Measurements from ENCODE around the gene DIDO1. TPM values are rescaled to one million over a fixed set of nuclear protein-coding genes. Genes with fewer than 3 reads are reported as not detected.

The DIDO1 gene
- total and polyA plus RNA-seq, 2 of the 4 experiments (the other 2 are of a cell fraction): 21.8 to 28.1 TPM

GRCh38 chr20:62874964-62875344 is 51.4 kb downstream of the DIDO1 start:
- no peak overlapping the region for H3K14ac ChIP-seq (replicated peaks; ENCODE audit: low read depth, low read length)
- no peak overlapping the region; a peak in 1 of 4 replicates for H4K8ac ChIP-seq (ENCODE audit: low read depth in 2 of 2, low read length in 2 of 2)
- POLR2A ChIA-PET (ENCODE audit: unreplicated experiment): interaction anchor here (0.5 to 1.1 kb wide), 2 partner anchors 13 to 96 kb away, joined by 4 read pairs; partner anchors contain the start of gene TCFL5
- no peak overlapping the region for H3K23ac ChIP-seq (ENCODE audit: low read depth, low read length)
- H2AFZ ChIP-seq (replicated peaks; ENCODE audit: low read length, poor library complexity): no peak overlapping the region
- H4K5ac ChIP-seq (ENCODE audit: low read depth, low read length): no peak overlapping the region
- H3K4me1 ChIP-seq (ENCODE audit: control insufficient read depth, insufficient read depth, low read length): peaks cover 7% of the 10 kb centered on the region; the same call in 1 of the 2 replicates
- H3K4ac ChIP-seq (ENCODE audit: low read depth, low read length): no peak overlapping the region
- WGBS, 2 experiments (ENCODE audit: extremely low coverage in 2 of 2, insufficient read length in 1 of 2): no CpG with 5 or more reads among the region's 14 CpGs
- no peak overlapping the region for H2AK5ac ChIP-seq (ENCODE audit: low read depth, low read length)
- no peak overlapping the region for H3K27ac ChIP-seq (ENCODE audit: insufficient read depth, low read length)
- no peak overlapping the region for H2BK20ac ChIP-seq (ENCODE audit: low read depth, low read length)
- no peak overlapping the region for H2BK15ac ChIP-seq (ENCODE audit: low read depth, low read length)
- CTCF ChIA-PET: interaction anchor here (0.5 to 3.6 kb wide), 5 partner anchors 8 to 79 kb away, joined by 3 to 12 read pairs (median 5); no protein-coding TSS in a partner anchor
- no peaks in the 10 kb centered on the region; the same call in 1 of the 2 replicates for H3K9me1 ChIP-seq (ENCODE audit: insufficient read depth, low read length)
- ATAC-seq (ENCODE audit: low read depth): no peak
- H2BK120ac ChIP-seq (ENCODE audit: low read depth, low read length): no peak overlapping the region
- H2BK5ac ChIP-seq (ENCODE audit: low read depth, low read length, poor library complexity, severe bottlenecking): no peak overlapping the region
- H4K20me1 ChIP-seq (ENCODE audit: insufficient read depth, low read length): no peaks in the 10 kb centered on the region
- 0 out of 2 replicates have a peak, but pooled peaks cover 2% of the 10 kb centered on the region for H3K27me3 ChIP-seq (ENCODE audit: control insufficient read depth, insufficient read depth, low read length)
- intact Hi-C loops (cut with micrococcal nuclease): no loop called here
- no peaks in the 10 kb centered on the region for H3K9me3 ChIP-seq (ENCODE audit: control insufficient read depth, insufficient read depth, low read length)
- H3K18ac ChIP-seq (ENCODE audit: low read depth, low read length): no peak overlapping the region
- no peak overlapping the region for H3K9ac ChIP-seq (ENCODE audit: low read depth, low read length)
- DNase-seq: no peak
- H4K91ac ChIP-seq (ENCODE audit: insufficient read depth, low read depth, low read length): no peak overlapping the region
- no peak overlapping the region for H3K56ac ChIP-seq (ENCODE audit: extremely low read depth, insufficient read depth, low read length)
- in situ Hi-C loops (cut with MboI; ENCODE audit: low sequenced_read_pairs): loop anchor here (10.0 kb wide), 1 partner anchor 140 kb away; no protein-coding TSS in a partner anchor
- no peak overlapping the region for H3K4me3 ChIP-seq (ENCODE audit: insufficient read depth, low read depth, low read length)
- BruUV-seq (replicated peaks): no TSS peak
- TF ChIP-seq NFE2L2 (IDR thresholded peaks at IDR 0.05; ENCODE audit: low read depth, low read length): no peak
- no peak for TF ChIP-seq FOS (IDR thresholded peaks at IDR 0.05; ENCODE audit: low read depth, low read length)
- no peak for TF ChIP-seq MAZ (IDR thresholded peaks at IDR 0.05; ENCODE audit: borderline replicate concordance, low read depth, low read length)
- TF ChIP-seq POLR2A (IDR thresholded peaks at IDR 0.05; ENCODE audit: low read depth, low read length): no peak
- no peak for TF ChIP-seq RCOR1 (IDR thresholded peaks at IDR 0.05; ENCODE audit: insufficient replicate concordance, low read length)
- no peak for TF ChIP-seq RFX5 (IDR thresholded peaks at IDR 0.05; ENCODE audit: low read depth, low read length)
- no peak for TF ChIP-seq CTCF (conservative IDR thresholded peaks at IDR 0.05; ENCODE audit: low read depth, low read length)
- no peak for TF ChIP-seq ELK1 (IDR thresholded peaks at IDR 0.05; ENCODE audit: borderline replicate concordance, low read depth, low read length)
- no peak for TF ChIP-seq SMC3 (IDR thresholded peaks at IDR 0.05; ENCODE audit: low read depth, low read length)
- TF ChIP-seq BHLHE40 (IDR thresholded peaks at IDR 0.05; ENCODE audit: low read depth, low read length): no peak
- TF ChIP-seq MAFK (IDR thresholded peaks at IDR 0.05; ENCODE audit: low read depth, low read length): no peak
- TF ChIP-seq, protein P1, sequence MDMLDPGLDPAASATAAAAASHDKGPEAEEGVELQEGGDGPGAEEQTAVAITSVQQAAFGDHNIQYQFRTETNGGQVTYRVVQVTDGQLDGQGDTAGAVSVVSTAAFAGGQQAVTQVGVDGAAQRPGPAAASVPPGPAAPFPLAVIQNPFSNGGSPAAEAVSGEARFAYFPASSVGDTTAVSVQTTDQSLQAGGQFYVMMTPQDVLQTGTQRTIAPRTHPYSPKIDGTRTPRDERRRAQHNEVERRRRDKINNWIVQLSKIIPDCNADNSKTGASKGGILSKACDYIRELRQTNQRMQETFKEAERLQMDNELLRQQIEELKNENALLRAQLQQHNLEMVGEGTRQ (IDR thresholded peaks at IDR 0.05; ENCODE audit: low read depth, low read length): no peak
- TF ChIP-seq MXI1 (IDR thresholded peaks at IDR 0.05; ENCODE audit: borderline replicate concordance, low read depth, low read length): no peak
- TF ChIP-seq RAD21 (IDR thresholded peaks at IDR 0.05; ENCODE audit: low read length): no peak
- no peak for TF ChIP-seq CEBPB (IDR thresholded peaks at IDR 0.05; ENCODE audit: low read depth, low read length)
- no peak for TF ChIP-seq CHD1 (IDR thresholded peaks at IDR 0.05; ENCODE audit: low read depth, low read length)
- dilution Hi-C loops (cut with HindIII; ENCODE audit: low sequenced_read_pairs, unreplicated experiment): no loop called here
- no peak overlapping the region for H2AK9ac ChIP-seq (replicated peaks; ENCODE audit: low read depth, low read length, poor library complexity)
- H3K4me2 ChIP-seq (ENCODE audit: low read depth, low read length): no peak overlapping the region
- H3K36me3 ChIP-seq (ENCODE audit: control insufficient read depth, insufficient read depth, low read length): no peaks in the 10 kb centered on the region; the same call in 1 of the 2 replicates
- H3K79me1 ChIP-seq (ENCODE audit: low read depth in 1 of 2, low read length in 2 of 2): no peaks in the 10 kb centered on the region

Data from IMR-90 (cell line).